ENCODE measurements around the gene CRHR2.

Gene CRHR2

GRCh38 chr7:30618080-30618676 is 64.1 kb downstream of the CRHR2 start:
- no peak for DNase-seq (ENCODE audit: low read depth)

GRCh38 chr7:30617359-30617758 is 64.9 kb downstream of the CRHR2 start:
- DNase-seq (ENCODE audit: low read depth), result no peak

GRCh38 chr7:30616318-30616717 is 65.9 kb downstream of the CRHR2 start:
- no peak for DNase-seq (ENCODE audit: low read depth)

- DNase-seq (ENCODE audit: low read depth), result no peak
Observed at GRCh38 chr7:30613366-30614325, 68.6 kb downstream of the CRHR2 start.

- DNase-seq (ENCODE audit: low read depth), result no peak
Observed at GRCh38 chr7:30612658-30613265, 69.5 kb downstream of the CRHR2 start.

- no peak for DNase-seq (ENCODE audit: low read depth)
Observed at GRCh38 chr7:30605832-30606231, 76.4 kb downstream of the CRHR2 start.

GRCh38 chr7:30604901-30605300 is 77.4 kb downstream of the CRHR2 start:
- no peak for DNase-seq (ENCODE audit: low read depth)
